DMS79 treated with DMSO at 0.1 percent for 48 hours (cell line): ENCODE measurements around the gene MB.

ENCODE experiments used
- DNase-seq: peaks from one replicate; lab custom pipeline; 2025; lab: John Stamatoyannopoulos, UW

The MB gene

DNA sequence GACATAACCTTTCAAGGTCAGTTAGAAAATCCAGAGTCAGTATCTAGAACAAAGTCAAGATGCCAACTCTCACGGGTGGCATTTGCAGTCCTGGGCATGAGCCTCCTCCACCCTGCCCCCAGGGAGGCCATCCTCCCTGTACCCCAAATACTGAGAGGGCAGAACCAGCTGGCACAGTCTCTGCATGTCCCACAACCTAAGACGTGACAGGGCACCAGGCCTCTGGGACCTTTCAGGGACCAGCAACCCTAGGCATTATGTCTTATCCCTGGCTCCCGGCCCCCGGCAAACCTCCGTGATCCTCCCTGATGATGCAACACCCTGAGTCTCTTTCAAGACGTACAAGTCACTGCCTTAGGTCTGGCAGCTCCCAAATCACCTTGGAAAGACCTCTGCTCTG, 2.0 kb downstream of the MB start:
- no peak for DNase-seq

DNA sequence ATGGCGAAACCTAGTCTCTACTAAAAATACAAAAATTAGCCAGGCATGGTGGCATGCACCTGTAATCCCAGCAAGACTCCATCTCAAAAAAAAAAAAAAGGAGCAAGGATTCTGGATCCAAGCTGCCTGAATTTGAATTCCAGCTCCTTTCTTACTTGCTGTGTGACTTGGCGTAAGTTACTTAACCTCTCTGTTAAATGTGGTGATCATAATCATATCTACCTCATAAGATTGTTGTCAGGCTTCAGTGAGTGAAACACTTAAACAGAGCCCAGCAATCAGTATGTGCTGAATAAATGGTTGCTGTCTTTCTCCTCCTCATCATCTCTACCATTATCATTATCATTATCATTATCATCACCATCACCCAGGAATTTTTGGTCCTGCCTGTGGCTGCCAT, 2.7 kb downstream of the MB start:
- no peak for DNase-seq

- DNase-seq = no peak
Observed at GRCh38 chr22:35612903-35613302, 4.2 kb downstream of the MB start.

GRCh38 chr22:35611891-35612576, 5.1 kb downstream of the MB start:
- DNase-seq = no peak

- no peak for DNase-seq
Observed at GRCh38 chr22:35611200-35611890, 5.8 kb downstream of the MB start.

DNA sequence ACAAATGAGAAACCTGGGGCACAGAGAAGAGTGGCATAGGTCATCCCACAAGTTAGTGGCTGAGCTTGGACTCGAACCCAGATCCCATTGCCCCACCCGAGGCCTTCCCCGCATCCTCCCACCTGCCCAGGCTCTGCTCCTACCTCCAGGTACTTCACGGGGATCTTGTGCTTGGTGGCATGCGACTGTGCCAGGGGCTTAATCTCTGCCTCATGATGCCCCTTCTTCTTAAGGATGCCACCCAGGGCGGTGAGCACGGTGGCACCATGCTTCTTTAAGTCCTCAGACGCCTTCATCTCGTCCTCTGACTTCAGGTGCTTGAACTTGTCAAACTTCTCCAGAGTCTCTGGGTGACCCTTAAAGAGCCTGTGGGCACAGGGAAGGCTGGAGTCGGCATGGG, 6.4 kb downstream of the MB start:
- DNase-seq = no peak

DNA sequence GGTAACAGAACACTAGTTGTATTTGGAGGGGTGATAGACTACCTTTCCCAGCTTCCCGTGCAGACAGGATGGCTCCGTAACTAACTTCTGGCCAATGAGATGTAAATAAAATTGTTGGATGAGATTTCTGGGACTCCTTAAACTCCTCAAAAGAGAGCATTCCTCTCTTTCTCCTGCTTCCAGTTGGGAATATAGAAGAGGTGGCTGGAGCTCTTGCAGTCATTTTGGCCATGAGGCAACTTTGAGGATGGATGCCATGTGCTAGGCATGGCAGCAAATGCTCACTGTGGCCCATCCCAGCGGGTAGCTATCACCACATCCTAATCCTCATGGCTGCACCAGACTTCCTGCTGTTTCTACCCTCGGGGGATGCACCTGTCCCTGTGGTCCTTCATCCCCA, 7.4 kb downstream of the MB start:
- no peak for DNase-seq

GRCh38 chr22:35609261-35609660, 7.9 kb downstream of the MB start:
- DNase-seq = no peak

DNA sequence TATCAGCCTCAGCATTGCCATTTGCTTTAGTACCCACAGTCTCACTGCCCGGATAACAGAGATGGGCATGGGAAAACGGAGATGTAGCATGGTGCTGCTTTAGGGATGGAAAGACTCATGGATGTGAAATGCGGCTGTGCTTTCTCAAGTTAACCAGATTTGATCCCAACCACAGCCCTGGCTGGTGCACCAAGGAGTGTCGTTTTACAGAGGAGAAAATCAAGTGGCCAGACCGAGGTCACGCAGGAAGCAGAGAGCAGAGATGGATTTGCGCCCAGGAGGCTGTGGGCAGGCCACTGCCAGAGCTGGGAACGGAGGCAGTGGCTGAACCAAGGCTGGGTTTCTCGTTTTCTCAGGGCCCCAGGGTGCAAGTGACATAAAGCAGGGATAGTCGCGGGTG, 9.0 kb downstream of the MB start:
- DNase-seq = no peak

DNA sequence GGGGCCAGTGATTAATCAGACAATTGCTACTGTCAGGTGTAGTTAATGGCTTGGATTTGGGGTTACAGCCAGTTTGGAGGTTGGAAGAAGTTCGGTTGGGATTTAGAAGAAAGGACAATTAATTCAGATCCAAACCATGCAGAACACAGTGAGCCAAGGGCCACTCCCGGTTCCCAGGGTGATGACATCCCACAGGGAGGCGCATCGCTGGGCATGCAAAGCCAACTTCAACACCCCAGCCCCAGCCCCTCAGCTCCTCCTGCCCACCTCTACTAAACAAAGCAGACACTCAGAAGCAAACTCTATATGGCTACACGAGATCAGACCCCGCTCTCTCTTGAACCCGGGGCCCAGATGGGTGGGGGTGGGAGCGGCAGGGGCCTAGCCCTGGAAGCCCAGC, 10.2 kb downstream of the MB start:
- DNase-seq = no peak

DNA sequence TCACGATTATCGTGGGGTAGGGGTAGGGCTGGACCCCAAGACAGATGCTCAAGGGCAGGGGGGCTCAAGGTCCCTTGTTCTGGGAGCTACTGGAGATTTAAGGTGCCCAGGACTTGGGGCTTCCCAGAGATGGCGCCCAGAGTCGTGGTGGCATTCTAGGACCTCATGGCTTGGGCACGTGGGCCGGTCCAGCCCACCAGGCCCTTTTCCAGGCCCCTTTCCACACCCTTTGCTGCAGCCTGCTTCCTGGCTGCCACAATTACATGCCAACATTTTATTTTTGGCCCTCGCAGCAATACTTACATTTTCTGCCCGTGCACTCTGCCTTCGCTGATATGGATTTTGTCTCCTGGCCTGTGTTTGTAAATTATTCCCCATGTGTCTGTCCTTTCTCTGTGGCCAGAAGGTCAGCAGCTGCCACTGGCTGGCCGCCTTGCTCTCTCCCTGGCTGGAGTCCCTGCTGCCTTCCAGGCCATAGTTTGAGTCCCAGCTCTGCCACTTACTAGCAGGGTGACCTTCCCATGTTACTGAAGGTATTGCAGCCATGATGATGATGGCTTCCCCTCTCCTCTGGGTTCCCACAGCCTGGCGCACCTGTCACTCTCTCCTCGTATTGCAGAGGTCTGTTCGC, 11.2 kb downstream of the MB start:
- DNase-seq = no peak

DNA sequence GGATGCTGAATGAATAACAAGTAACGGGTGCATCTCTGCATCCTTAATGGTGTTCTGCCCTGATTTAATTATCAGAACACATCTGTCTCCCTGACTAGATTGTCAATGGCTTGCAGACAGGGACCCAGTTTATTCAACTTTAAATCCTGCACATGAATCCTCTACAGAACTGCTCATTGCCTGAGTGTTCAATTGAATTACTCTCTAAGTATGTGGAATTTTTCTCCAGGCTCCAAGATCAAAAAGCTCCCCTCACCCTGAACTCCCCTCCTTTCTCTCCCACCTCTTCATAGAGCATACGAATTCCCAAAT, 11.8 kb downstream of the MB start:
- no peak for DNase-seq

DNA sequence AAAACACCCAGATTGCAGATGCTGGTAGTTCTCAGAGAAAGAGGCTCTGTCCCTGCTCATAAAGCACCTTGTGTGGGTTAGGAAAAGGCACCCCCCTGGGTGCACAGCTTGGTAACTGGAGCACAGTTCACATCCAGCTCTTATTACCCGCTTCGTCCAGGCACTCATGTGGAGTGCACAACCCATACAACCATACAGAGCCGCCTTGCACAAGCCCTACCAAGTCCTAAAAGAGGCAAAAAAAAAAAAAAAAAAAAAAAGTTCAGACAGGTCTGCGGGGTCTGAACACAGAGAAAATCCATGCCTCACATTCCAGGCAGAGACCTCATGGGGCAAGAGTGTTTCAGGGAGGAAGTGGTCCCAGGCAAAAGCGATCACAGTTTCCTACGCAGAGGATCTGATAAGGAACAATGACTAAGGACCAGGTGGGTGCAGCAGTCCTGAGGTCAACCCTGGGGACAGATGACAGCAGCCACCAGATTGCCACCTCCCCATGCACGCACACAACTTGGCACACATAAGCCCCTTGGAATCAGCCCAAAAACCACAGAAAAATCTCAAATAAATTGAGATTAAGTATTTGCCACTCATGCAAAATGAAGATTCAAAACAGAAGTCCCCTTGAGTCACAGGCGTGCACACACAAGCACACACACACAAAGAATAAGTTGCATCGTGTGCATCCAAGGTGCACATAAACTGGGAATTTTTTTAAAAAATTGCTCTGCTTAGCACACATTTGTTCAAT, 12.3 kb downstream of the MB start:
- no peak for DNase-seq

- DNase-seq = no peak
Observed at GRCh38 chr22:35601743-35602615, 15.2 kb downstream of the MB start.

GRCh38 chr22:35601013-35601580, 16.0 kb downstream of the MB start:
- DNase-seq = no peak

DNA sequence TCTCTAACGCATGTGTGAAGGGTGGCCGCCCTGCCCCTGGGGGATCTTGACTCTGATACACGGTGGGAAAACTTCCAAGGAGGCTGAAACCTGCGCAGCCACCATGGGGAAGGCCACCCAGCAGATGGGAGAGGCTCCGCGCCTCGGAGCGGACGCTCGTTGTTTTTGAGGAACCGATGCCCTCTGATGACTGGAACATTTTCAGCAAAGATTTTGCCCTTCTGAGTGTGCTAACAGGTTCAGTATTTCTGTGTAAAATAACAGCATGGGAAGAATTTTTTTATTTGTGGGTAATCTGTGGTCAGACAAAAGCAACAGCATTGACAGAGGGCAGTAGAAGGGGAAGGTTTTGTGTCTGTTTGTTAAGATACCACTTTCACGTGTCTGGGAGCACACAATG, 16.7 kb downstream of the MB start:
- no peak for DNase-seq

GRCh38 chr22:35599364-35599763, 17.8 kb downstream of the MB start:
- DNase-seq = no peak

DNA sequence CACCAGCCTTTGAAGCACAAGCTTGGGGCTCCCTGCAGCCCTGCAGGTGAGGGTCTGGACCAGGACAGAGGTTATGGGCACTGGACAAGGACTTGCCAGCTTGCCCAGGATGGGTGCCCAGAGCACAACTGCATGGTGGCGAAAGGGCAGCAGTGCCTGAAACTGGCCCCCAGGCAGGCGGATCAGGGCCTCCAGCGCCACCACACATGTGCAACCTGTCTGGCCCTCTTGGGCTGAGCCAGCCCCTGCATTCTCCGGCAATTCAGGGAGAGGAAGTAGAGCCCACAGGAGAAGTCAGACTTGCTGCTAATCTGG, 18.8 kb downstream of the MB start:
- DNase-seq = no peak

DNA sequence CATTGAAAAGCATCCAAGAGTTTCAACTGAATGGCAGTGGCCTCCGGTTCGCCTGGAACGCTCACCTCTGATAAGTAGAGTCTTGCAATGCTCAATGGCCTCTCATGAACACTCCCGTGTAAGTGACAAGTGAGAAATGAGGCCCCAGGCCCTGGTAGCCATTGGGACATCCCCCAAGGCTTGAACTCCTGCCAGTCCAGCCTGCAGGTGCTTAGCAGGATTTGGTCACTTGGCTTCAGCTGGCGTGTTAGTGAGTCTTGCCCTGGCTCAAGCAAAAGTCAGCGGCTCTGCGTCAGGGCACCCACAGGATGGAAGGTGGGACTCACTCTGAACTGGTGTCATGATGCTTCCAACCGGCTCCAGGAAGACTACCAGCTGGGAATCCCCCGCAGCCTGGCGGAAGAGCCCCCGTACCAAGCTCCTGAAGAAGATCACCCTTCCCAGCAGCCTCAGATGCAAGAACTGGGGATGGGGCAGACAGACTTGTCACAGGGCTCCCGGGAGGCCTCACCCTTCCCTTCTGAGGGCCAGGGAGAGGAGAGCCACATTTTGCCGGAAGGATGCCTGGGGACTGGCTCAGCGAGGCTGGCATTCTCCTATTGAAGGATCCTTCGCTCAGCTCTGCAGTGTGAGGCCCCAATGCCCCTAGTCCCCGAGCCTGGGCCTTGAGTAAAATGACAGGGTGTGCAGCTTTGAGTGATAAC, 19.3 kb downstream of the MB start:
- DNase-seq = no peak

- DNase-seq = no peak
Observed at GRCh38 chr22:35596821-35597220, 20.3 kb downstream of the MB start.

- DNase-seq = no peak
Observed at GRCh38 chr22:35594686-35595085, 22.4 kb downstream of the MB start.
